Fibroblast of lung (primary cell): ENCODE results near the gene SORCS3. TPM values are rescaled to one million over a fixed set of nuclear protein-coding genes. Genes with fewer than 3 reads are reported as not detected.

Source experiments
- DNase-seq, 2 donors: peaks; one replicate each; pipeline versions ENCODE4 v3.0.0 to v3.0.0-alpha.2; 2010; ENCODE audit warnings: low read depth in 2 of 2
- H2AFZ ChIP-seq: 2 replicates; pipeline ENCODE4 v1.5.1; 2012; ENCODE audit warnings: low read length, control low read depth, inconsistent platforms
- H3K27ac ChIP-seq: 2 replicates; pipeline ENCODE4 v1.5.1; 2011; ENCODE audit warnings: low read length, control low read depth; ENCODE audit not compliant: insufficient read depth
- H3K27me3 ChIP-seq: 2 replicates; pipeline ENCODE4 v1.5.1; 2011; ENCODE audit warnings: mild to moderate bottlenecking, low read length; ENCODE audit not compliant: control insufficient read depth, insufficient read depth
- H3K36me3 ChIP-seq: 2 replicates; pipeline ENCODE4 v1.5.1; 2011; ENCODE audit warnings: low read length; ENCODE audit not compliant: control insufficient read depth, insufficient read depth
- H3K4me1 ChIP-seq: 2 replicates; pipeline ENCODE4 v1.5.1; 2011; ENCODE audit warnings: low read length; ENCODE audit not compliant: control insufficient read depth, insufficient read depth; ENCODE audit errors: extremely low read depth
- H3K4me2 ChIP-seq: 2 replicates; pipeline ENCODE4 v1.5.1; 2011; ENCODE audit warnings: low read length, control low read depth; ENCODE audit not compliant: insufficient read depth; ENCODE audit errors: extremely low read depth
- H3K4me3 ChIP-seq, 4 experiments: fragments of 200-600 bp in 1 of 4; sonication (generic) in 1 of 4; replicated peaks in 1 of 4; 2 replicates each; pipeline ENCODE4 v1.5.1; 2011 to 2016; ENCODE audit warnings: low read length in 4 of 4, low read depth in 3 of 4, mild to moderate bottlenecking in 3 of 4, control low read depth in 2 of 4, inconsistent platforms in 1 of 4, mixed read lengths in 1 of 4; ENCODE audit not compliant: insufficient read depth in 1 of 4; ENCODE audit errors: control extremely low read depth in 1 of 4
- H3K79me2 ChIP-seq: 2 replicates; pipeline ENCODE4 v1.5.1; 2012; ENCODE audit warnings: mild to moderate bottlenecking, low read length, inconsistent platforms; ENCODE audit not compliant: control insufficient read depth, insufficient read depth
- H3K9ac ChIP-seq: 2 replicates; pipeline ENCODE4 v1.5.1; 2011; ENCODE audit warnings: mild to moderate bottlenecking, low read length, control low read depth; ENCODE audit not compliant: insufficient read depth
- H3K9me3 ChIP-seq: 2 replicates; pipeline ENCODE4 v1.5.1; 2012; ENCODE audit warnings: low read depth, low read length; ENCODE audit not compliant: control insufficient read depth, insufficient read depth
- H4K20me1 ChIP-seq: 2 replicates; pipeline ENCODE4 v1.5.1; 2011; ENCODE audit warnings: low read length; ENCODE audit not compliant: control insufficient read depth, insufficient read depth; ENCODE audit errors: extremely low read depth
- CTCF ChIP-seq, 2 donors: IDR thresholded peaks in 1 of 2; conservative IDR thresholded peaks in 1 of 2; 1 replicate in 1 of 2; 2 replicates in 1 of 2; pipeline ENCODE4 v1.5.1; 2011 to 2012; ENCODE audit warnings: low read length in 2 of 2, control low read depth in 1 of 2, inconsistent platforms in 1 of 2, low read depth in 1 of 2, mild to moderate bottlenecking in 1 of 2
- EZH2 ChIP-seq: IDR thresholded peaks from 2 replicates; pipeline ENCODE4 v1.5.1; 2012; ENCODE audit warnings: low read length, control low read depth, mild to moderate bottlenecking; ENCODE audit errors: missing control alignments
- polyA plus RNA-seq, 2 donors: library from polyadenylated mRNA; depleted of rRNA in 1 of 2; stranded (reverse) in 1 of 2; unstranded in 1 of 2; fragments of >200 nt; gene quantifications; 2 replicates each; pipeline ENCODE4 v1.2.1, GENCODE V29; 2011 to 2012; ENCODE audit warnings: missing spikeins in 1 of 2
- total RNA-seq: library from RNA; depleted of rRNA; stranded (reverse); fragments of >200 nt; gene quantifications from 2 replicates; pipeline ENCODE4 v1.2.1, GENCODE V29; 2014

SORCS3 gene
- total and polyA plus RNA-seq, 2 donors (not counting 1 experiment from before 2014, with no cell fraction given) = not detected

- Histone ChIP-seq H3K27me3 (no peaks in the 10 kb centered on the region), H4K20me1 (no peaks in the 10 kb centered on the region), H3K36me3 (no peaks in the 10 kb centered on the region), H3K9ac (no peak overlapping the region), H3K9me3 (no peaks in the 10 kb centered on the region), H3K79me2 (no peaks in the 10 kb centered on the region), H3K4me2 (no peak overlapping the region), H3K4me1 (no peaks in the 10 kb centered on the region), H3K27ac (no peak overlapping the region), H3K4me3 (no peak overlapping the region), H2AFZ (no peak overlapping the region)
- DNase-seq = no peak
- TF ChIP-seq EZH2 (no peak), CTCF (conservative IDR thresholded peaks at IDR 0.05 in 1 of 2, IDR thresholded peaks at IDR 0.05 in 1 of 2; ENCODE audit: low read depth in 1 of 2, low read length in 2 of 2) (no peak)
Observed at GRCh38 chr10:104731192-104731591, 90.1 kb downstream of the SORCS3 start.

DNA sequence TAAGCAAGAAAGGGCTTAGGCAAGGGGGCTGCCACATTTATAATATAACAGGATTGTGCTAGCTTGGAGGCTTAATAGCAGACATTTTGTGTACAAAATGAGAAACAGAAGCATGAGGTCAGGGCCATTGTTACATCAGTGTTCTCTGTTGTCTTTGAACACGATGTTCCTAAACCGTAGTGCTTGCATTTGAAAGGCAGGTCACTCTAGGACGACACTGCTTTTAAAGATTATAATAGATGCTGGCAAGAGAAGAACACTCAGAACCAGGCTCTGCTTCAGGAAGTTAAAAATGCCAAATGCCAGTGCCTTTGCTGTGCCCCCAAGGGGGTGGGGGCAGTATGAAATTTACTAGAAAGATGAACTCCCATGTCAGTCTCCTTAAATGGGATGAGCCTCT lies 91.1 kb downstream of the SORCS3 start:
- Histone ChIP-seq H3K36me3 (no peaks in the 10 kb centered on the region), H3K79me2 (no peaks in the 10 kb centered on the region), H3K27me3 (no peaks in the 10 kb centered on the region), H4K20me1 (no peaks in the 10 kb centered on the region), H2AFZ (no peak overlapping the region), H3K4me1 (no peaks in the 10 kb centered on the region), H3K9ac (no peak overlapping the region), H3K9me3 (no peaks in the 10 kb centered on the region), H3K4me2 (no peak overlapping the region), H3K27ac (no peak overlapping the region), H3K4me3 (no peak overlapping the region)
- TF ChIP-seq EZH2 (no peak), CTCF (conservative IDR thresholded peaks at IDR 0.05 in 1 of 2, IDR thresholded peaks at IDR 0.05 in 1 of 2; ENCODE audit: low read depth in 1 of 2, low read length in 2 of 2) (no peak)
- DNase-seq = no peak

DNA sequence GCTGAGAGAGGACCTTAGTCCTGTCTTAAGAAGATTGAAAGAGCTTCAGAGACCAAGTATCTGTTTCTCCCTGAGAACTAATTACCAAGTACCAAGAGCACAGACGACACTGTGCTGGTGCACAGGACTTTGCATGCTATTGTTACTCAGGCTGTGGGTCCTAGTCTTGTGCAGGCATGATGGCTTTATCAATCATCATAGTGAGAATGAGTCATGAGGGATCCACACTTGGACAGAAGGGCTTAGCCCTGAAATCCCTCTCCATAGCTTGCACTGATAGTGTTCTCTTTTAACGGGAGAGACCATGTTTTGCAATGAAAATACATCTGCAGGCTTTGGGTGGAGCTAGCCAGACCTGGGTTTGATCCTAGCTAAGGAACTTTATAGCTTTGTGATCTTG lies 93.3 kb downstream of the SORCS3 start:
- no peak overlapping the region for H3K4me3 ChIP-seq
- no peak overlapping the region for H2AFZ ChIP-seq
- no peak overlapping the region for H3K4me2 ChIP-seq
- no peak for TF ChIP-seq EZH2
- no peak for TF ChIP-seq CTCF (conservative IDR thresholded peaks at IDR 0.05 in 1 of 2, IDR thresholded peaks at IDR 0.05 in 1 of 2; ENCODE audit: low read depth in 1 of 2, low read length in 2 of 2)
- H3K9me3 ChIP-seq = no peaks in the 10 kb centered on the region
- no peaks in the 10 kb centered on the region for H3K4me1 ChIP-seq
- no peaks in the 10 kb centered on the region for H3K36me3 ChIP-seq
- no peak for DNase-seq
- H3K27me3 ChIP-seq = no peaks in the 10 kb centered on the region
- H3K9ac ChIP-seq = no peak overlapping the region
- no peaks in the 10 kb centered on the region for H4K20me1 ChIP-seq
- no peak overlapping the region for H3K27ac ChIP-seq
- H3K79me2 ChIP-seq = no peaks in the 10 kb centered on the region
